ENCODE data around the gene CCNL1.

CCNL1 gene

GRCh38 chr3:157154563-157155330 lies 5.2 kb downstream of the CCNL1 start:
- Histone ChIP-seq H3K9ac (ENCODE audit: low read length) (no peak overlapping the region), H3K4me1 (ENCODE audit: insufficient read depth, low read length) (peaks cover 48% of the 10 kb centered on the region), H3K27me3 (ENCODE audit: control insufficient read depth in 1 of 2, insufficient read depth in 2 of 2, low read length in 2 of 2) (no peaks in the 10 kb centered on the region), H3K36me3 (ENCODE audit: insufficient read depth, low read length) (peaks cover 64% of the 10 kb centered on the region), H3K4me3 (ENCODE audit: low read depth in 1 of 2, low read length in 2 of 2) (peak overlapping the region in 1 of 2 donors; percentile 2), H3K27ac (ENCODE audit: low read depth, low read length) (no peak overlapping the region), H3K9me3 (ENCODE audit: low read length) (no peaks in the 10 kb centered on the region)

- Histone ChIP-seq H3K36me3 (ENCODE audit: insufficient read depth, low read length) (peaks cover 72% of the 10 kb centered on the region), H3K27ac (ENCODE audit: low read depth, low read length) (no peak overlapping the region), H3K4me1 (ENCODE audit: insufficient read depth, low read length) (peaks cover 36% of the 10 kb centered on the region), H3K4me3 (ENCODE audit: low read depth in 1 of 2, low read length in 2 of 2) (no peak overlapping the region), H3K27me3 (ENCODE audit: control insufficient read depth in 1 of 2, insufficient read depth in 2 of 2, low read length in 2 of 2) (no peaks in the 10 kb centered on the region), H3K9ac (ENCODE audit: low read length) (no peak overlapping the region), H3K9me3 (ENCODE audit: low read length) (no peaks in the 10 kb centered on the region)
These were observed 7.0 kb downstream of the CCNL1 start for GRCh38 chr3:157152930-157153329.

- Histone ChIP-seq H3K27ac (ENCODE audit: low read depth, low read length) (no peak overlapping the region), H3K9ac (ENCODE audit: low read length) (no peak overlapping the region), H3K4me3 (ENCODE audit: low read depth in 1 of 2, low read length in 2 of 2) (no peak overlapping the region), H3K9me3 (ENCODE audit: low read length) (no peaks in the 10 kb centered on the region), H3K36me3 (ENCODE audit: insufficient read depth, low read length) (peaks cover 70% of the 10 kb centered on the region), H3K4me1 (ENCODE audit: insufficient read depth, low read length) (peaks cover 31% of the 10 kb centered on the region), H3K27me3 (ENCODE audit: control insufficient read depth in 1 of 2, insufficient read depth in 2 of 2, low read length in 2 of 2) (no peaks in the 10 kb centered on the region)
These were observed 7.5 kb downstream of the CCNL1 start for GRCh38 chr3:157152438-157152837.

- Histone ChIP-seq H3K9ac (ENCODE audit: low read length) (no peak overlapping the region), H3K4me3 (ENCODE audit: low read depth in 1 of 2, low read length in 2 of 2) (no peak overlapping the region), H3K36me3 (ENCODE audit: insufficient read depth, low read length) (peaks cover 70% of the 10 kb centered on the region), H3K4me1 (ENCODE audit: insufficient read depth, low read length) (peaks cover 23% of the 10 kb centered on the region), H3K9me3 (ENCODE audit: low read length) (no peaks in the 10 kb centered on the region), H3K27ac (ENCODE audit: low read depth, low read length) (no peak overlapping the region), H3K27me3 (ENCODE audit: control insufficient read depth in 1 of 2, insufficient read depth in 2 of 2, low read length in 2 of 2) (no peaks in the 10 kb centered on the region)
These were observed 8.3 kb downstream of the CCNL1 start for GRCh38 chr3:157151627-157152026.

- Histone ChIP-seq H3K27ac (ENCODE audit: low read depth, low read length) (no peak overlapping the region), H3K4me3 (ENCODE audit: low read depth in 1 of 2, low read length in 2 of 2) (no peak overlapping the region), H3K4me1 (ENCODE audit: insufficient read depth, low read length) (peaks cover 19% of the 10 kb centered on the region), H3K9me3 (ENCODE audit: low read length) (no peaks in the 10 kb centered on the region), H3K27me3 (ENCODE audit: control insufficient read depth in 1 of 2, insufficient read depth in 2 of 2, low read length in 2 of 2) (no peaks in the 10 kb centered on the region), H3K9ac (ENCODE audit: low read length) (no peak overlapping the region), H3K36me3 (ENCODE audit: insufficient read depth, low read length) (peaks cover 70% of the 10 kb centered on the region)
These were observed 8.8 kb downstream of the CCNL1 start for GRCh38 chr3:157151151-157151550.

GRCh38 chr3:157149136-157149696 lies 10.7 kb downstream of the CCNL1 start:
- Histone ChIP-seq H3K9me3 (ENCODE audit: low read length) (no peaks in the 10 kb centered on the region), H3K36me3 (ENCODE audit: insufficient read depth, low read length) (peaks cover 86% of the 10 kb centered on the region), H3K4me3 (ENCODE audit: low read depth in 1 of 2, low read length in 2 of 2) (no peak overlapping the region)

GRCh38 chr3:157148196-157148889 lies 11.6 kb downstream of the CCNL1 start:
- H3K27ac ChIP-seq (ENCODE audit: low read depth, low read length), result no peak overlapping the region
- no peak overlapping the region for H3K4me3 ChIP-seq (ENCODE audit: low read depth in 1 of 2, low read length in 2 of 2)
- no peaks in the 10 kb centered on the region for H3K9me3 ChIP-seq (ENCODE audit: low read length)
- H3K4me1 ChIP-seq (ENCODE audit: insufficient read depth, low read length), result no peaks in the 10 kb centered on the region
- no peak overlapping the region for H3K9ac ChIP-seq (ENCODE audit: low read length)
- no peaks in the 10 kb centered on the region for H3K27me3 ChIP-seq (ENCODE audit: control insufficient read depth in 1 of 2, insufficient read depth in 2 of 2, low read length in 2 of 2)
- peaks cover 93% of the 10 kb centered on the region for H3K36me3 ChIP-seq (ENCODE audit: insufficient read depth, low read length)

More at GRCh38 chr3:157149136-157149696, 10.7 kb downstream of the CCNL1 start:
- H3K27me3 ChIP-seq (ENCODE audit: control insufficient read depth in 1 of 2, insufficient read depth in 2 of 2, low read length in 2 of 2), result no peaks in the 10 kb centered on the region
- no peak overlapping the region for H3K27ac ChIP-seq (ENCODE audit: low read depth, low read length)
- no peaks in the 10 kb centered on the region for H3K4me1 ChIP-seq (ENCODE audit: insufficient read depth, low read length)
- H3K9ac ChIP-seq (ENCODE audit: low read length), result no peak overlapping the region

GRCh38 chr3:157147099-157147803 lies 12.7 kb downstream of the CCNL1 start:
- Histone ChIP-seq H3K9me3 (ENCODE audit: low read length) (no peaks in the 10 kb centered on the region), H3K36me3 (ENCODE audit: insufficient read depth, low read length) (peaks cover 87% of the 10 kb centered on the region), H3K9ac (ENCODE audit: low read length) (no peak overlapping the region), H3K4me3 (ENCODE audit: low read depth in 1 of 2, low read length in 2 of 2) (no peak overlapping the region), H3K4me1 (ENCODE audit: insufficient read depth, low read length) (no peaks in the 10 kb centered on the region), H3K27me3 (ENCODE audit: control insufficient read depth in 1 of 2, insufficient read depth in 2 of 2, low read length in 2 of 2) (no peaks in the 10 kb centered on the region), H3K27ac (ENCODE audit: low read depth, low read length) (no peak overlapping the region)

- H3K4me3 ChIP-seq (ENCODE audit: low read depth in 1 of 2, low read length in 2 of 2), result no peak overlapping the region
- H3K36me3 ChIP-seq (ENCODE audit: insufficient read depth, low read length), result peaks cover 78% of the 10 kb centered on the region
- H3K9me3 ChIP-seq (ENCODE audit: low read length), result no peaks in the 10 kb centered on the region
- H3K9ac ChIP-seq (ENCODE audit: low read length), result no peak overlapping the region
- H3K27me3 ChIP-seq (ENCODE audit: control insufficient read depth in 1 of 2, insufficient read depth in 2 of 2, low read length in 2 of 2), result no peaks in the 10 kb centered on the region
- no peaks in the 10 kb centered on the region for H3K4me1 ChIP-seq (ENCODE audit: insufficient read depth, low read length)
- no peak overlapping the region for H3K27ac ChIP-seq (ENCODE audit: low read depth, low read length)
These were observed 14.2 kb downstream of the CCNL1 start for GRCh38 chr3:157145606-157146322.

- no peaks in the 10 kb centered on the region for H3K27me3 ChIP-seq (ENCODE audit: control insufficient read depth in 1 of 2, insufficient read depth in 2 of 2, low read length in 2 of 2)
- H3K9ac ChIP-seq (ENCODE audit: low read length), result no peak overlapping the region
- peaks cover 1% of the 10 kb centered on the region for H3K4me1 ChIP-seq (ENCODE audit: insufficient read depth, low read length)
- no peak overlapping the region for H3K27ac ChIP-seq (ENCODE audit: low read depth, low read length)
- H3K4me3 ChIP-seq (ENCODE audit: low read depth in 1 of 2, low read length in 2 of 2), result no peak overlapping the region
- H3K9me3 ChIP-seq (ENCODE audit: low read length), result no peaks in the 10 kb centered on the region
- H3K36me3 ChIP-seq (ENCODE audit: insufficient read depth, low read length), result peaks cover 46% of the 10 kb centered on the region
These were observed 17.6 kb downstream of the CCNL1 start for GRCh38 chr3:157142315-157142714.

Measured in muscle layer of colon (tissue), 2 donors.